ENCODE data around the gene LCAT.

GRCh38 chr16:67917852-67918236 lies 26.1 kb downstream of the LCAT start:
- TF ChIP-seq CTCF (IDR thresholded peaks at IDR 0.05) (no peak), POLR2A (IDR thresholded peaks at IDR 0.05) (no peak), EP300 (IDR thresholded peaks at IDR 0.05) (no peak)
